Peyer's patch (tissue), 4 donors: Measurements from ENCODE around the gene ARNT2.

Experiments
- CTCF ChIP-seq, 6 experiments: fragments of 450-650 bp in 4 of 6; fragments of 200-600 bp in 2 of 6; sonication (generic) in 1 of 6; IDR thresholded peaks; one replicate each; pipeline ENCODE4 v1.5.1; 2017 to 2019; ENCODE audit warnings: antibody characterized with exemption in 6 of 6, mild to moderate bottlenecking in 3 of 6, moderate library complexity in 1 of 6
- POLR2A ChIP-seq, 2 donors: fragments of 450-650 bp; IDR thresholded peaks; one replicate each; pipeline ENCODE4 v1.5.1; 2017; ENCODE audit warnings: antibody characterized with exemption in 2 of 2, mild to moderate bottlenecking in 2 of 2, moderate library complexity in 2 of 2

GRCh38 chr15:80498652-80499051 is 94.5 kb downstream of the ARNT2 start:
- TF ChIP-seq CTCF (IDR thresholded peaks at IDR 0.05), result no peak
- TF ChIP-seq POLR2A (IDR thresholded peaks at IDR 0.05), result no peak
